ENCODE data around the gene SPACDR.

GRCh38 chr7:100506356-100506923, 42.4 kb upstream of the SPACDR start:
- TF ChIP-seq CTCF (IDR thresholded peaks at IDR 0.05): no peak
- TF ChIP-seq EP300 (IDR thresholded peaks at IDR 0.05): no peak
- TF ChIP-seq POLR2AphosphoS5 (IDR thresholded peaks at IDR 0.05): no peak

All from esophagus muscularis mucosa (tissue), 4 donors.